H9 (cell line): ENCODE data around the gene MB. TPM values are rescaled to one million over a fixed set of nuclear protein-coding genes. Genes with fewer than 3 reads are reported as not detected.

Experiments
- DNase-seq: peaks from one replicate; pipeline ENCODE4 v3.0.0-alpha.2; 2017
- H2AFZ ChIP-seq: one replicate; pipeline ENCODE4 v1.6.1; 2013; ENCODE audit warnings: mild to moderate bottlenecking, low read length, control low read depth, moderate library complexity
- H2AK5ac ChIP-seq: 2 replicates; pipeline ENCODE4 v1.6.1; 2013; ENCODE audit warnings: low read length, control low read depth, mixed read lengths; ENCODE audit not compliant: insufficient read length
- H2BK120ac ChIP-seq: one replicate; pipeline ENCODE4 v1.6.1; 2013; ENCODE audit warnings: low read depth, mild to moderate bottlenecking, low read length, control low read depth, inconsistent platforms; ENCODE audit not compliant: poor library complexity, severe bottlenecking
- H2BK12ac ChIP-seq: 2 replicates; pipeline ENCODE4 v1.6.1; 2013; ENCODE audit warnings: low read length, control low read depth, mixed read lengths, low read depth; ENCODE audit not compliant: insufficient read length
- H2BK15ac ChIP-seq: 2 replicates; pipeline ENCODE4 v1.6.1; 2013; ENCODE audit warnings: low read depth, low read length, control low read depth
- H2BK20ac ChIP-seq: one replicate; pipeline ENCODE4 v1.6.1; 2013; ENCODE audit warnings: low read depth, mild to moderate bottlenecking, low read length, control low read depth, inconsistent platforms; ENCODE audit not compliant: poor library complexity, severe bottlenecking
- H2BK5ac ChIP-seq: 2 replicates; pipeline ENCODE4 v1.6.1; 2013; ENCODE audit warnings: low read length, control low read depth, mixed read lengths; ENCODE audit not compliant: insufficient read length
- H3K14ac ChIP-seq: 2 replicates; pipeline ENCODE4 v1.6.1; 2013; ENCODE audit warnings: low read length, control low read depth; ENCODE audit not compliant: insufficient read depth
- H3K18ac ChIP-seq: 2 replicates; pipeline ENCODE4 v1.6.1; 2013; ENCODE audit warnings: low read depth, mild to moderate bottlenecking, mixed read lengths, low read length, control low read depth; ENCODE audit not compliant: insufficient read length
- H3K23ac ChIP-seq: 2 replicates; pipeline ENCODE4 v1.6.1; 2013; ENCODE audit warnings: low read length, control low read depth, mixed read lengths, low read depth; ENCODE audit not compliant: insufficient read length
- H3K23me2 ChIP-seq: 2 replicates; pipeline ENCODE4 v1.6.1; 2013; ENCODE audit warnings: low read depth, mild to moderate bottlenecking, mixed read lengths, low read length, control low read depth; ENCODE audit not compliant: insufficient read length, poor library complexity, severe bottlenecking
- H3K27ac ChIP-seq: 2 replicates; pipeline ENCODE4 v1.5.1; 2013; ENCODE audit warnings: low read length, control low read depth, mixed read lengths, low read depth; ENCODE audit not compliant: insufficient read length
- H3K27me3 ChIP-seq: 2 replicates; pipeline ENCODE4 v1.6.1; 2013; ENCODE audit warnings: low read length, control low read depth, inconsistent platforms; ENCODE audit not compliant: insufficient read depth
- H3K4ac ChIP-seq: 2 replicates; pipeline ENCODE4 v1.6.1; 2013; ENCODE audit warnings: low read depth, mild to moderate bottlenecking, control low read depth, inconsistent platforms, low read length, moderate library complexity
- H3K4me1 ChIP-seq: 2 replicates; pipeline ENCODE4 v1.6.1; 2013; ENCODE audit warnings: low read length, control low read depth, inconsistent platforms; ENCODE audit not compliant: insufficient read depth
- H3K4me2 ChIP-seq: 2 replicates; pipeline ENCODE4 v1.6.1; 2013; ENCODE audit warnings: low read length, control low read depth, mixed read lengths; ENCODE audit not compliant: insufficient read length, insufficient read depth
- H3K56ac ChIP-seq: 2 replicates; pipeline ENCODE4 v1.6.1; 2013; ENCODE audit warnings: low read depth, mild to moderate bottlenecking, mixed read lengths, low read length, control low read depth; ENCODE audit not compliant: insufficient read length
- H3K79me1 ChIP-seq: 2 replicates; pipeline ENCODE4 v1.6.1; 2013; ENCODE audit warnings: low read depth, mild to moderate bottlenecking, moderate library complexity, low read length, control low read depth, inconsistent platforms; ENCODE audit not compliant: insufficient read depth, poor library complexity, severe bottlenecking
- H3K79me2 ChIP-seq: 2 replicates; pipeline ENCODE4 v1.6.1; 2013; ENCODE audit warnings: low read length, control low read depth, inconsistent platforms; ENCODE audit not compliant: insufficient read depth
- H3K9ac ChIP-seq: 2 replicates; pipeline ENCODE4 v1.6.1; 2013; ENCODE audit warnings: low read length, control low read depth, mixed read lengths; ENCODE audit not compliant: insufficient read length; ENCODE audit errors: extremely low read depth
- H3K9me3 ChIP-seq: one replicate; pipeline ENCODE4 v1.6.1; 2013; ENCODE audit warnings: low read depth, low read length, inconsistent platforms; ENCODE audit not compliant: control insufficient read depth
- H3T11ph ChIP-seq: one replicate; pipeline ENCODE4 v1.6.1; 2013; ENCODE audit warnings: mild to moderate bottlenecking, low read length, control low read depth, inconsistent platforms
- H4K20me1 ChIP-seq: one replicate; pipeline ENCODE4 v1.6.1; 2013; ENCODE audit not compliant: control insufficient read depth, insufficient read length, insufficient read depth
- H4K5ac ChIP-seq: 2 replicates; pipeline ENCODE4 v1.6.1; 2013; ENCODE audit warnings: low read depth, mild to moderate bottlenecking, mixed read lengths, low read length, control low read depth; ENCODE audit not compliant: insufficient read length
- H4K8ac ChIP-seq: replicated peaks from 2 replicates; pipeline ENCODE4 v1.6.1; 2013; ENCODE audit warnings: low read length, control low read depth, mixed read lengths, low read depth; ENCODE audit not compliant: insufficient read length
- H4K91ac ChIP-seq: 2 replicates; pipeline ENCODE4 v1.6.1; 2013; ENCODE audit warnings: low read depth, mild to moderate bottlenecking, moderate library complexity, mixed read lengths, low read length, control low read depth; ENCODE audit not compliant: insufficient read length
- H3K27ac Mint-ChIP-seq, 3 experiments: 2 replicates in 2 of 3; 3 replicates in 1 of 3; pipeline ENCODE4 v1.8.0; 2020 to 2021; ENCODE audit warnings: mixed read lengths in 3 of 3, mild to moderate bottlenecking in 1 of 3, moderate library complexity in 1 of 3
- H3K27me3 Mint-ChIP-seq: 2 replicates; pipeline ENCODE4 v1.8.0; 2021; ENCODE audit warnings: low read depth, mild to moderate bottlenecking, moderate library complexity, mixed read lengths
- H3K36me3 Mint-ChIP-seq, 3 experiments: 2 replicates in 2 of 3; 3 replicates in 1 of 3; pipeline ENCODE4 v1.8.0; 2020 to 2021; ENCODE audit warnings: low read depth in 3 of 3, mixed read lengths in 3 of 3; ENCODE audit not compliant: insufficient read depth in 1 of 3
- H3K4me1 Mint-ChIP-seq, 2 experiments: 2 replicates each; pipeline ENCODE4 v1.8.0; 2020; ENCODE audit warnings: mixed read lengths in 2 of 2
- H3K4me3 Mint-ChIP-seq, 2 experiments: 2 replicates in 1 of 2; 3 replicates in 1 of 2; pipeline ENCODE4 v1.8.0; 2020 to 2021; ENCODE audit warnings: mild to moderate bottlenecking in 2 of 2, mixed read lengths in 2 of 2, moderate library complexity in 1 of 2
- H3K9me3 Mint-ChIP-seq, 2 experiments: 2 replicates in 1 of 2; 3 replicates in 1 of 2; pipeline ENCODE4 v1.8.0; 2020; ENCODE audit warnings: mild to moderate bottlenecking in 2 of 2, mixed read lengths in 2 of 2, moderate library complexity in 1 of 2
- WGBS: extraction: QIAGEN DNeasy Blood & Tissue Kit; methylation state at CpG from one replicate; pipeline ENCODE4 v1.1.7; 2013; ENCODE audit warnings: missing lambda C conversion rate, low lambda C conversion rate, mixed read lengths; ENCODE audit not compliant: insufficient read length; ENCODE audit errors: extremely low coverage; 5-methylcytosine and 5-hydroxymethylcytosine counted together
- total RNA-seq: library from RNA; stranded (reverse); gene quantifications from 2 replicates; pipeline ENCODE4 v1.2.1, GENCODE V29; 2021
- TF ChIP-seq, protein P1 (sequence below): fragments of 200-600 bp; sonication (generic); conservative IDR thresholded peaks from 3 replicates; pipeline ENCODE4 v1.8.0; 2021; ENCODE audit warnings: antibody characterized with exemption, mild to moderate bottlenecking

The MB gene
- total RNA-seq, 1 experiment from 2014 or later, result 0.55 TPM

GRCh38 chr22:35593071-35593890, 23.8 kb downstream of the MB start:
- Histone ChIP-seq H3K4me1 (no peaks in the 10 kb centered on the region), H3T11ph (no peak overlapping the region), H2BK20ac (no peak overlapping the region), H2BK15ac (no peak overlapping the region), H3K79me1 (no peaks in the 10 kb centered on the region), H3K9ac (no peak overlapping the region), H2AK5ac (no peak overlapping the region), H3K4ac (no peak overlapping the region), H3K9me3 (no peaks in the 10 kb centered on the region), H3K14ac (no peak overlapping the region), H3K56ac (no peak overlapping the region), H4K91ac (no peak overlapping the region), H2BK120ac (no peak overlapping the region), H3K23ac (no peak overlapping the region), H4K20me1 (no peaks in the 10 kb centered on the region), H4K5ac (no peak overlapping the region), H2BK5ac (no peak overlapping the region), H4K8ac (no peak overlapping the region), H3K27me3 (no peaks in the 10 kb centered on the region), H3K79me2 (no peaks in the 10 kb centered on the region), H2BK12ac (no peak overlapping the region), H3K23me2 (no peaks in the 10 kb centered on the region), H3K18ac (no peak overlapping the region), H2AFZ (no peak overlapping the region), H3K27ac (no peak overlapping the region), H3K4me2 (no peak overlapping the region)
- Mint-ChIP-seq H3K27ac (no peak overlapping the region; a peak in 1 of 7 replicates), H3K36me3 (no peaks in the 10 kb centered on the region), H3K9me3 (no peaks in the 10 kb centered on the region), H3K4me3 (no peak overlapping the region; a peak in 1 of 5 replicates), H3K4me1 (peaks cover 0 to 29% of the 10 kb centered on the region in 2 experiments), H3K27me3 (peaks cover 7% of the 10 kb centered on the region)
- WGBS, result no CpG with 5 or more reads among the region's 3 CpGs
- DNase-seq, result no peak
- TF ChIP-seq, protein P1, sequence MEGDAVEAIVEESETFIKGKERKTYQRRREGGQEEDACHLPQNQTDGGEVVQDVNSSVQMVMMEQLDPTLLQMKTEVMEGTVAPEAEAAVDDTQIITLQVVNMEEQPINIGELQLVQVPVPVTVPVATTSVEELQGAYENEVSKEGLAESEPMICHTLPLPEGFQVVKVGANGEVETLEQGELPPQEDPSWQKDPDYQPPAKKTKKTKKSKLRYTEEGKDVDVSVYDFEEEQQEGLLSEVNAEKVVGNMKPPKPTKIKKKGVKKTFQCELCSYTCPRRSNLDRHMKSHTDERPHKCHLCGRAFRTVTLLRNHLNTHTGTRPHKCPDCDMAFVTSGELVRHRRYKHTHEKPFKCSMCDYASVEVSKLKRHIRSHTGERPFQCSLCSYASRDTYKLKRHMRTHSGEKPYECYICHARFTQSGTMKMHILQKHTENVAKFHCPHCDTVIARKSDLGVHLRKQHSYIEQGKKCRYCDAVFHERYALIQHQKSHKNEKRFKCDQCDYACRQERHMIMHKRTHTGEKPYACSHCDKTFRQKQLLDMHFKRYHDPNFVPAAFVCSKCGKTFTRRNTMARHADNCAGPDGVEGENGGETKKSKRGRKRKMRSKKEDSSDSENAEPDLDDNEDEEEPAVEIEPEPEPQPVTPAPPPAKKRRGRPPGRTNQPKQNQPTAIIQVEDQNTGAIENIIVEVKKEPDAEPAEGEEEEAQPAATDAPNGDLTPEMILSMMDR, result no peak
